HepG2 (cell line): Measurements from ENCODE around the gene UNC13D. TPM values are rescaled to one million over a fixed set of nuclear protein-coding genes. Genes with fewer than 3 reads are reported as not detected.

Source experiments
- ATF3 ChIP-seq: sonication (generic); formaldehyde crosslinking; IDR thresholded peaks from 2 replicates; pipeline ENCODE4 v1.4.0; 2020; ENCODE audit warnings: missing genetic modification reagents
- EEA1 ChIP-seq: sonication (generic); formaldehyde crosslinking; IDR thresholded peaks from 2 replicates; pipeline ENCODE4 v1.5.1; 2020; ENCODE audit warnings: mild to moderate bottlenecking, missing genetic modification reagents, borderline replicate concordance
- KMT2A ChIP-seq: sonication (generic); formaldehyde crosslinking; IDR thresholded peaks from 2 replicates; pipeline ENCODE4 v1.4.0; 2020; ENCODE audit warnings: missing genetic modification reagents
- NFIB ChIP-seq: sonication (generic); formaldehyde crosslinking; IDR thresholded peaks from 2 replicates; pipeline ENCODE4 v1.9.0; 2021; ENCODE audit warnings: missing genetic modification reagents, mild to moderate bottlenecking, borderline replicate concordance
- SIX4 ChIP-seq: sonication (generic); formaldehyde crosslinking; IDR thresholded peaks from 2 replicates; pipeline ENCODE4 v1.4.0; 2020; ENCODE audit warnings: missing genetic modification reagents
- SP140L ChIP-seq: sonication (generic); formaldehyde crosslinking; IDR thresholded peaks from 2 replicates; pipeline ENCODE4 v1.4.0; 2020; ENCODE audit warnings: missing genetic modification reagents, borderline replicate concordance
- THAP9 ChIP-seq: sonication (generic); formaldehyde crosslinking; IDR thresholded peaks from 2 replicates; pipeline ENCODE4; 2020; ENCODE audit warnings: missing genetic modification reagents, mild to moderate bottlenecking, borderline replicate concordance
- ZNF558 ChIP-seq: sonication (generic); formaldehyde crosslinking; IDR thresholded peaks from 2 replicates; pipeline ENCODE4 v1.9.0; 2022; ENCODE audit warnings: mild to moderate bottlenecking, missing genetic modification reagents, borderline replicate concordance
- ZSCAN22 ChIP-seq: sonication (generic); formaldehyde crosslinking; IDR thresholded peaks from 2 replicates; pipeline ENCODE4 v1.4.0; 2020; ENCODE audit warnings: mild to moderate bottlenecking, missing genetic modification reagents
- polyA plus RNA-seq, 8 experiments: library from polyadenylated mRNA; depleted of rRNA in 3 of 8; stranded (reverse) in 7 of 8; unstranded in 1 of 8; fragments of >200 nt; fragmentation: Illumina TruSeq in 4 of 8; extraction: Trizol in 4 of 8; gene quantifications; 2 replicates each; pipeline versions ENCODE4 v1.2.1 to v1.2.3, GENCODE V29; 2011 to 2016; ENCODE audit warnings: low read depth in 4 of 8, missing spikeins in 1 of 8, mixed read lengths in 1 of 8; ENCODE audit not compliant: insufficient read depth in 1 of 8
- total RNA-seq, 5 experiments: library from RNA; depleted of rRNA; stranded (reverse); fragments of >200 nt; fragmentation: Illumina TruSeq; extraction: Trizol; gene quantifications; 2 replicates each; pipeline ENCODE4 v1.2.3, GENCODE V29; 2016; ENCODE audit warnings: low read depth in 1 of 5
- TF ChIP-seq, protein P1 (sequence below): fragments of 450-650 bp; IDR thresholded peaks from 2 replicates; pipeline ENCODE4 v1.6.1; 2017; ENCODE audit warnings: mild to moderate bottlenecking
- TF ChIP-seq, protein P2 (sequence below): sonication (generic); formaldehyde crosslinking; IDR thresholded peaks from 2 replicates; pipeline ENCODE4 v1.4.0; 2020; ENCODE audit warnings: missing genetic modification reagents
- TF ChIP-seq, protein P3 (sequence below): sonication (generic); formaldehyde crosslinking; IDR thresholded peaks from 2 replicates; pipeline ENCODE4 v1.4.0; 2020; ENCODE audit warnings: missing genetic modification reagents

Gene UNC13D
- total and polyA plus RNA-seq, 2 of the 13 experiments (the other 11 are each of a cell fraction or from before 2014, with no cell fraction given) = 29.7 to 42.7 TPM

GRCh38 chr17:75779250-75779986 is 64.8 kb downstream of the UNC13D start (continued):
- TF ChIP-seq, protein P1, sequence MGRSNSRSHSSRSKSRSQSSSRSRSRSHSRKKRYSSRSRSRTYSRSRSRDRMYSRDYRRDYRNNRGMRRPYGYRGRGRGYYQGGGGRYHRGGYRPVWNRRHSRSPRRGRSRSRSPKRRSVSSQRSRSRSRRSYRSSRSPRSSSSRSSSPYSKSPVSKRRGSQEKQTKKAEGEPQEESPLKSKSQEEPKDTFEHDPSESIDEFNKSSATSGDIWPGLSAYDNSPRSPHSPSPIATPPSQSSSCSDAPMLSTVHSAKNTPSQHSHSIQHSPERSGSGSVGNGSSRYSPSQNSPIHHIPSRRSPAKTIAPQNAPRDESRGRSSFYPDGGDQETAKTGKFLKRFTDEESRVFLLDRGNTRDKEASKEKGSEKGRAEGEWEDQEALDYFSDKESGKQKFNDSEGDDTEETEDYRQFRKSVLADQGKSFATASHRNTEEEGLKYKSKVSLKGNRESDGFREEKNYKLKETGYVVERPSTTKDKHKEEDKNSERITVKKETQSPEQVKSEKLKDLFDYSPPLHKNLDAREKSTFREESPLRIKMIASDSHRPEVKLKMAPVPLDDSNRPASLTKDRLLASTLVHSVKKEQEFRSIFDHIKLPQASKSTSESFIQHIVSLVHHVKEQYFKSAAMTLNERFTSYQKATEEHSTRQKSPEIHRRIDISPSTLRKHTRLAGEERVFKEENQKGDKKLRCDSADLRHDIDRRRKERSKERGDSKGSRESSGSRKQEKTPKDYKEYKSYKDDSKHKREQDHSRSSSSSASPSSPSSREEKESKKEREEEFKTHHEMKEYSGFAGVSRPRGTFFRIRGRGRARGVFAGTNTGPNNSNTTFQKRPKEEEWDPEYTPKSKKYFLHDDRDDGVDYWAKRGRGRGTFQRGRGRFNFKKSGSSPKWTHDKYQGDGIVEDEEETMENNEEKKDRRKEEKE = no peak
- TF ChIP-seq NFIB (CRISPR knock-in tag) (no peak), ATF3 (CRISPR knock-in tag) (peak; percentile 77), ZNF558 (peak; percentile 65; the same call in 1 of the 2 replicates), EEA1 (CRISPR knock-in tag) (no peak; the same call in 1 of the 2 replicates), THAP9 (peak; percentile 83), SIX4 (peak; percentile 77), ZSCAN22 (no peak; the same call in 1 of the 2 replicates), KMT2A (CRISPR knock-in tag) (peak; percentile 85; the same call in 1 of the 2 replicates), SP140L (CRISPR knock-in tag) (peak; percentile 79; the same call in 1 of the 2 replicates)
- TF ChIP-seq, protein P2, sequence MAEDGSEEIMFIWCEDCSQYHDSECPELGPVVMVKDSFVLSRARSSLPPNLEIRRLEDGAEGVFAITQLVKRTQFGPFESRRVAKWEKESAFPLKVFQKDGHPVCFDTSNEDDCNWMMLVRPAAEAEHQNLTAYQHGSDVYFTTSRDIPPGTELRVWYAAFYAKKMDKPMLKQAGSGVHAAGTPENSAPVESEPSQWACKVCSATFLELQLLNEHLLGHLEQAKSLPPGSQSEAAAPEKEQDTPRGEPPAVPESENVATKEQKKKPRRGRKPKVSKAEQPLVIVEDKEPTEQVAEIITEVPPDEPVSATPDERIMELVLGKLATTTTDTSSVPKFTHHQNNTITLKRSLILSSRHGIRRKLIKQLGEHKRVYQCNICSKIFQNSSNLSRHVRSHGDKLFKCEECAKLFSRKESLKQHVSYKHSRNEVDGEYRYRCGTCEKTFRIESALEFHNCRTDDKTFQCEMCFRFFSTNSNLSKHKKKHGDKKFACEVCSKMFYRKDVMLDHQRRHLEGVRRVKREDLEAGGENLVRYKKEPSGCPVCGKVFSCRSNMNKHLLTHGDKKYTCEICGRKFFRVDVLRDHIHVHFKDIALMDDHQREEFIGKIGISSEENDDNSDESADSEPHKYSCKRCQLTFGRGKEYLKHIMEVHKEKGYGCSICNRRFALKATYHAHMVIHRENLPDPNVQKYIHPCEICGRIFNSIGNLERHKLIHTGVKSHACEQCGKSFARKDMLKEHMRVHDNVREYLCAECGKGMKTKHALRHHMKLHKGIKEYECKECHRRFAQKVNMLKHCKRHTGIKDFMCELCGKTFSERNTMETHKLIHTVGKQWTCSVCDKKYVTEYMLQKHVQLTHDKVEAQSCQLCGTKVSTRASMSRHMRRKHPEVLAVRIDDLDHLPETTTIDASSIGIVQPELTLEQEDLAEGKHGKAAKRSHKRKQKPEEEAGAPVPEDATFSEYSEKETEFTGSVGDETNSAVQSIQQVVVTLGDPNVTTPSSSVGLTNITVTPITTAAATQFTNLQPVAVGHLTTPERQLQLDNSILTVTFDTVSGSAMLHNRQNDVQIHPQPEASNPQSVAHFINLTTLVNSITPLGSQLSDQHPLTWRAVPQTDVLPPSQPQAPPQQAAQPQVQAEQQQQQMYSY (CRISPR knock-in tag) = 0 out of 2 replicates have a peak, but pooled peaks have one; percentile 63
- TF ChIP-seq, protein P3, sequence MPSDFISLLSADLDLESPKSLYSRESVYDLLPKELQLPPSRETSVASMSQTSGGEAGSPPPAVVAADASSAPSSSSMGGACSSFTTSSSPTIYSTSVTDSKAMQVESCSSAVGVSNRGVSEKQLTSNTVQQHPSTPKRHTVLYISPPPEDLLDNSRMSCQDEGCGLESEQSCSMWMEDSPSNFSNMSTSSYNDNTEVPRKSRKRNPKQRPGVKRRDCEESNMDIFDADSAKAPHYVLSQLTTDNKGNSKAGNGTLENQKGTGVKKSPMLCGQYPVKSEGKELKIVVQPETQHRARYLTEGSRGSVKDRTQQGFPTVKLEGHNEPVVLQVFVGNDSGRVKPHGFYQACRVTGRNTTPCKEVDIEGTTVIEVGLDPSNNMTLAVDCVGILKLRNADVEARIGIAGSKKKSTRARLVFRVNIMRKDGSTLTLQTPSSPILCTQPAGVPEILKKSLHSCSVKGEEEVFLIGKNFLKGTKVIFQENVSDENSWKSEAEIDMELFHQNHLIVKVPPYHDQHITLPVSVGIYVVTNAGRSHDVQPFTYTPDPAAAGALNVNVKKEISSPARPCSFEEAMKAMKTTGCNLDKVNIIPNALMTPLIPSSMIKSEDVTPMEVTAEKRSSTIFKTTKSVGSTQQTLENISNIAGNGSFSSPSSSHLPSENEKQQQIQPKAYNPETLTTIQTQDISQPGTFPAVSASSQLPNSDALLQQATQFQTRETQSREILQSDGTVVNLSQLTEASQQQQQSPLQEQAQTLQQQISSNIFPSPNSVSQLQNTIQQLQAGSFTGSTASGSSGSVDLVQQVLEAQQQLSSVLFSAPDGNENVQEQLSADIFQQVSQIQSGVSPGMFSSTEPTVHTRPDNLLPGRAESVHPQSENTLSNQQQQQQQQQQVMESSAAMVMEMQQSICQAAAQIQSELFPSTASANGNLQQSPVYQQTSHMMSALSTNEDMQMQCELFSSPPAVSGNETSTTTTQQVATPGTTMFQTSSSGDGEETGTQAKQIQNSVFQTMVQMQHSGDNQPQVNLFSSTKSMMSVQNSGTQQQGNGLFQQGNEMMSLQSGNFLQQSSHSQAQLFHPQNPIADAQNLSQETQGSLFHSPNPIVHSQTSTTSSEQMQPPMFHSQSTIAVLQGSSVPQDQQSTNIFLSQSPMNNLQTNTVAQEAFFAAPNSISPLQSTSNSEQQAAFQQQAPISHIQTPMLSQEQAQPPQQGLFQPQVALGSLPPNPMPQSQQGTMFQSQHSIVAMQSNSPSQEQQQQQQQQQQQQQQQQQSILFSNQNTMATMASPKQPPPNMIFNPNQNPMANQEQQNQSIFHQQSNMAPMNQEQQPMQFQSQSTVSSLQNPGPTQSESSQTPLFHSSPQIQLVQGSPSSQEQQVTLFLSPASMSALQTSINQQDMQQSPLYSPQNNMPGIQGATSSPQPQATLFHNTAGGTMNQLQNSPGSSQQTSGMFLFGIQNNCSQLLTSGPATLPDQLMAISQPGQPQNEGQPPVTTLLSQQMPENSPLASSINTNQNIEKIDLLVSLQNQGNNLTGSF = peak; percentile 97
